SK-N-SH (cell line): ENCODE data around the gene TYSND1. TPM values are rescaled to one million over a fixed set of nuclear protein-coding genes. Genes with fewer than 3 reads are reported as not detected.

Experiments
- CTCF ChIA-PET: fragments of 300-600, 350-600 bp; formaldehyde crosslinking; extraction: SDS; loops from one replicate; lab custom pipeline; 2021; lab: Yijun Ruan, JAX
- POLR2A ChIA-PET: fragments of 350-600 bp; sonication (Branson Sonifier 250); formaldehyde crosslinking; extraction: SDS; loops from one replicate; lab custom pipeline; 2020; ENCODE audit warnings: antibody characterized with exemption, inconsistent platforms; lab: Yijun Ruan, JAX
- DNase-seq: peaks from one replicate; pipeline ENCODE4 v3.0.0; 2012
- H2AFZ ChIP-seq: fragments of 200-600 bp; sonication (generic); 2 replicates; pipeline ENCODE4 v1.8.1; 2016; ENCODE audit warnings: antibody characterized with exemption, mild to moderate bottlenecking, low read depth
- H3F3A ChIP-seq: fragments of 200-600 bp; sonication (generic); replicated peaks from 2 replicates; pipeline ENCODE3; 2016; ENCODE audit warnings: antibody characterized with exemption, mild to moderate bottlenecking; ENCODE audit not compliant: insufficient read depth
- H3K27ac ChIP-seq, 2 experiments: fragments of 200-500 bp in 1 of 2; fragments of 200-600 bp in 1 of 2; sonication (Bioruptor generic) in 1 of 2; sonication (generic), shearing (Covaris generic) in 1 of 2; 2 replicates each; pipeline versions ENCODE4 v1.5.1 to v1.6.1; 2014 to 2016; ENCODE audit warnings: low read depth in 2 of 2, inconsistent platforms in 1 of 2, low read length in 1 of 2, mild to moderate bottlenecking in 1 of 2, mixed read lengths in 1 of 2
- H3K27me3 ChIP-seq: fragments of 200-600 bp; sonication (generic), shearing (Covaris generic); 2 replicates; pipeline ENCODE4 v1.6.1; 2016; ENCODE audit warnings: mixed run types; ENCODE audit not compliant: insufficient read depth
- H3K36me3 ChIP-seq, 2 experiments: fragments of 200-500 bp in 1 of 2; fragments of 200-600 bp in 1 of 2; sonication (Bioruptor generic) in 1 of 2; sonication (generic) in 1 of 2; replicated peaks in 1 of 2; 2 replicates each; pipeline versions ENCODE3 to v1.5.1; 2014 to 2016; ENCODE audit warnings: low read length in 1 of 2, mild to moderate bottlenecking in 1 of 2; ENCODE audit not compliant: insufficient read depth in 2 of 2, control insufficient read depth in 1 of 2
- H3K4me1 ChIP-seq, 2 experiments: fragments of 200-500 bp in 1 of 2; fragments of 200-600 bp in 1 of 2; sonication (Bioruptor generic) in 1 of 2; sonication (generic), shearing (Covaris generic) in 1 of 2; 2 replicates each; pipeline versions ENCODE4 v1.5.1 to v1.6.1; 2014 to 2016; ENCODE audit warnings: low read depth in 1 of 2, low read length in 1 of 2, mixed run types in 1 of 2; ENCODE audit not compliant: insufficient read depth in 2 of 2, control insufficient read depth in 1 of 2
- H3K4me2 ChIP-seq: fragments of 200-600 bp; sonication (generic), shearing (Covaris generic); 2 replicates; pipeline ENCODE4 v1.6.1; 2017; ENCODE audit warnings: mixed run types
- H3K4me3 ChIP-seq, 2 experiments: fragments of 200-500 bp in 1 of 2; fragments of 200-600 bp in 1 of 2; sonication (Bioruptor generic) in 1 of 2; sonication (generic), shearing (Covaris generic) in 1 of 2; 2 replicates each; pipeline versions ENCODE4 v1.5.1 to v1.8.1; 2014 to 2016; ENCODE audit warnings: low read depth in 2 of 2, inconsistent platforms in 1 of 2, low read length in 1 of 2, mild to moderate bottlenecking in 1 of 2, mixed read lengths in 1 of 2, moderate library complexity in 1 of 2
- H3K79me2 ChIP-seq: fragments of 200-600 bp; sonication (generic); 2 replicates; pipeline ENCODE4 v1.8.1; 2017; ENCODE audit warnings: mild to moderate bottlenecking; ENCODE audit not compliant: insufficient read depth
- H3K9ac ChIP-seq: fragments of 200-600 bp; sonication (generic); 2 replicates; pipeline ENCODE4 v1.6.1; 2017; ENCODE audit warnings: mixed run types
- H3K9me2 ChIP-seq: fragments of 200-600 bp; sonication (generic); 2 replicates; pipeline ENCODE4 v1.6.1; 2017; ENCODE audit warnings: mixed run types
- H3K9me3 ChIP-seq: fragments of 200-600 bp; sonication (generic); 2 replicates; pipeline ENCODE4 v1.6.1; 2017; ENCODE audit warnings: mixed run types, mild to moderate bottlenecking, moderate library complexity
- H4K20me1 ChIP-seq: fragments of 200-600 bp; sonication (generic); 2 replicates; pipeline ENCODE4 v1.6.1; 2017; ENCODE audit warnings: mild to moderate bottlenecking, mixed run types; ENCODE audit not compliant: insufficient read depth
- CHD2 ChIP-seq: fragments of 150-350 bp; IDR thresholded peaks from 2 replicates; pipeline ENCODE4 v1.6.1; 2018; ENCODE audit warnings: low read length; ENCODE audit not compliant: partially characterized antibody
- EP300 ChIP-seq, 2 experiments: IDR thresholded peaks; 2 replicates each; pipeline versions ENCODE4 v1.4.0 to v1.6.1; 2012; ENCODE audit warnings: borderline replicate concordance in 1 of 2, low read depth in 1 of 2, low read length in 1 of 2
- FOSL2 ChIP-seq: IDR thresholded peaks from 2 replicates; pipeline ENCODE4 v1.4.0; 2012; ENCODE audit warnings: low read depth, mild to moderate bottlenecking, moderate library complexity, borderline replicate concordance
- FOXJ3 ChIP-seq: sonication (generic); formaldehyde crosslinking; IDR thresholded peaks from 2 replicates; pipeline ENCODE4 v1.5.1; 2020; ENCODE audit warnings: mild to moderate bottlenecking, missing genetic modification reagents
- GABPA ChIP-seq: IDR thresholded peaks from 2 replicates; pipeline ENCODE4 v1.4.0; 2012; ENCODE audit warnings: low read depth, mild to moderate bottlenecking
- GATA2 ChIP-seq: sonication (generic); formaldehyde crosslinking; IDR thresholded peaks from 2 replicates; pipeline ENCODE4 v1.5.0; 2020; ENCODE audit warnings: mild to moderate bottlenecking, missing genetic modification reagents
- MEF2A ChIP-seq: IDR thresholded peaks from 2 replicates; pipeline ENCODE4 v1.4.0; 2012; ENCODE audit warnings: low read depth, borderline replicate concordance
- NFIC ChIP-seq: IDR thresholded peaks from 2 replicates; pipeline ENCODE4 v1.4.0; 2012; ENCODE audit warnings: borderline replicate concordance
- NRF1 ChIP-seq: IDR thresholded peaks from 2 replicates; pipeline ENCODE4 v1.6.1; 2012; ENCODE audit warnings: low read depth, mild to moderate bottlenecking, low read length
- POLR2AphosphoS5 ChIP-seq: IDR thresholded peaks from 2 replicates; pipeline ENCODE4 v1.6.1; 2012; ENCODE audit warnings: low read depth, low read length
- RAD21 ChIP-seq: IDR thresholded peaks from 2 replicates; pipeline ENCODE4 v1.6.1; 2012; ENCODE audit warnings: mild to moderate bottlenecking, low read length
- RCOR1 ChIP-seq: fragments of 150-350 bp; IDR thresholded peaks from 2 replicates; pipeline ENCODE4 v1.6.1; 2017; ENCODE audit warnings: antibody characterized with exemption, low read length
- RFX5 ChIP-seq: IDR thresholded peaks from 2 replicates; pipeline ENCODE4 v1.6.1; 2012; ENCODE audit warnings: mild to moderate bottlenecking, improper control_type of control experiment, low read length
- RXRA ChIP-seq: IDR thresholded peaks from 2 replicates; pipeline ENCODE4 v1.4.0; 2012; ENCODE audit warnings: low read depth, mild to moderate bottlenecking, borderline replicate concordance
- SIN3A ChIP-seq: IDR thresholded peaks from 2 replicates; pipeline ENCODE4 v1.6.1; 2012; ENCODE audit warnings: low read depth, mild to moderate bottlenecking, low read length, moderate library complexity, borderline replicate concordance
- SMC3 ChIP-seq: IDR thresholded peaks from 2 replicates; pipeline ENCODE4 v1.6.1; 2012; ENCODE audit warnings: low read depth, low read length, improper control_type of control experiment
- TAF1 ChIP-seq: IDR thresholded peaks from 2 replicates; pipeline ENCODE4 v1.6.1; 2012; ENCODE audit warnings: low read depth, mild to moderate bottlenecking, low read length, moderate library complexity, borderline replicate concordance
- TCF12 ChIP-seq: IDR thresholded peaks from 2 replicates; pipeline ENCODE4 v1.4.0; 2012
- YY1 ChIP-seq: IDR thresholded peaks from 2 replicates; pipeline ENCODE4 v1.4.0; 2012; ENCODE audit warnings: low read depth, mild to moderate bottlenecking
- WGBS: methylation state at CpG from one replicate; pipeline ENCODE4 v1.1.6; 2017; ENCODE audit warnings: low lambda C conversion rate; 5-methylcytosine and 5-hydroxymethylcytosine counted together
- polyA plus RNA-seq, 3 experiments: library from polyadenylated mRNA; depleted of rRNA; stranded (reverse); fragments of >200 nt; gene quantifications; 2 replicates each; pipeline ENCODE4 v1.2.3, GENCODE V29; 2012
- TF ChIP-seq, protein P1 (sequence below): fragments of 200-600 bp; sonication (generic); IDR thresholded peaks from 2 replicates; pipeline ENCODE4 v1.6.1; 2017; ENCODE audit warnings: antibody characterized with exemption, mild to moderate bottlenecking, moderate library complexity
- TF ChIP-seq, protein P2 (sequence below): IDR thresholded peaks from 2 replicates; pipeline ENCODE4 v1.4.0; 2012; ENCODE audit warnings: low read depth, borderline replicate concordance
- TF ChIP-seq, protein P3 (sequence below): fragments of 150-350 bp; IDR thresholded peaks from 2 replicates; pipeline ENCODE4 v1.6.1; 2016; ENCODE audit warnings: mild to moderate bottlenecking, low read depth, low read length
- TF ChIP-seq, protein P4 (sequence below): IDR thresholded peaks from 2 replicates; pipeline ENCODE4 v1.4.0; 2012; ENCODE audit warnings: low read depth

The TYSND1 gene
- polyA plus RNA-seq, 1 of the 3 experiments (the other 2 are of a cell fraction): 7.4 TPM

DNA sequence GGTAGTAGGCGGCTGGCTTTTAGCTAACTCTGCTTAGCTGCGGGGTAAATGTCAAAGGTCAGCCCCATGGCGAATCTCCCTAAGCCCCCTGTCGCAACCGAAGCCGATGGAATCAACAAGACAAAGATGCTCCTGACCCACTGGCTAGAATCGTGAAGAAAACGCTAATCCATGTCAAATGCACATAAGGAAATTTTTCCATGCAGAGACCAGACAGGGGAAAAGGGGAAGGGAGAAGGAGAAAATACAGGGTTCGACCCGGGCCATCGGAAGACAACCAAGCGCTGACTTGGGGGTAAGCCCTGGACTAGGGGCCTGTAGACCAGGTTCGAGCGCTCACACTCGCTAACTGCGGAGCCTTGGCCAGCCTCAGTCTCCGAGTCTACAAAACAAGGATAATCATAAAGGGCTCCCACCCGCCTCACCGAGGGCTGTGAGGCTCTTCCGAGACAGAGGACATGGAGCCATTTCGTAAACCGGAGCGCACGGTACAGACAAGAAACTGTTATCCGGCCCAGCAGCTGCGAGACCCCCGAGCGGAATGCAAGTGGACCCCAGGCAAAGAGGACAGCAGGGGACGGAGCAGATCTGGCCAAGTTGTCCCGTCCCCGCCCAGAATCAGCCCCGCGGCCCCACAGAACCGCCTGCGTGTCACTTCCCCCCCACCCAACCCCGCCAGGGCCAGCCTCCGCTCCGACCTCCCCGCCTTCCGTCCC lies 23.3 kb upstream of the TYSND1 start:
- Histone ChIP-seq H4K20me1 (peaks cover 48% of the 10 kb centered on the region), H3K27ac (peak overlapping the region; percentile 69 to 88), H3K27me3 (no peaks in the 10 kb centered on the region), H3K9ac (peak overlapping the region; percentile 84), H3K4me3 (peak overlapping the region; percentile 86 to 92)
- TF ChIP-seq SMC3 (no peak), GABPA (no peak), YY1 (no peak), RCOR1 (no peak), RAD21 (no peak), RFX5 (no peak), TCF12 (no peak), MEF2A (no peak), RXRA (no peak), SIN3A (no peak), NRF1 (no peak)
- TF ChIP-seq, all 33 proteins: peak for 0
- no peaks in the 10 kb centered on the region for H3K9me2 ChIP-seq
- ChIA-PET POLR2A (interaction anchor here (0.6 to 1.6 kb wide), 9 partner anchors 14 to 212 kb away, joined by 3 to 10 read pairs (median 4); partner anchors contain the start of gene TYSND1), CTCF (interaction anchor here (0.6 to 1.8 kb wide), 2 partner anchors 23 to 54 kb away, joined by 3 to 8 read pairs; partner anchors contain the start of gene TYSND1)
- H3K79me2 ChIP-seq: peaks cover 55% of the 10 kb centered on the region
- peaks cover 17 to 30% of the 10 kb centered on the region in 2 experiments for H3K36me3 ChIP-seq
- H3K4me2 ChIP-seq: peak overlapping the region; percentile 88
- peaks cover 10% of the 10 kb centered on the region for H3F3A ChIP-seq
- DNase-seq: peak; percentile 41
- under 1% methylated on average over 26 of the region's 40 CpGs for WGBS
- H3K4me1 ChIP-seq: peaks cover 0 to 5% of the 10 kb centered on the region in 2 experiments; a peak in 2 of 4 replicates
- H3K9me3 ChIP-seq: no peaks in the 10 kb centered on the region
- H2AFZ ChIP-seq: no peak overlapping the region

DNA sequence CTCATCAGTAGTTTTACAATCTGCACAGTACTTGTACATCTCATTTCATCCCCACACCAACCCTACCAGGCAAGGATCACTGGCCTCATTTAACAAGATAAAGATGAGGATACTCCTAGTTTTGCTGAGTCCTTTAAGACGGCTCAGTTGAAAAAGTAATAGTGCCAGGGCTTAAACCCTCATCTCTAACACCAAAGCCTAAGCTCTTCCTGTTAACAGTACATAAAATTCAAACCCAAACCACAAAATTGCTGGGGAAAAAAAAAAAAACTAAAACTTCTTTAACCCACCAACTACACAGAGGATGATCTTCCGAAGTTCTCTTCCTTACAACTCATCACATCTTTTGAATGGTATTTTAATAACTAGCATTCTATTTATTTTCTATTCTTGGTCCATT lies 22.5 kb upstream of the TYSND1 start:
- CTCF ChIA-PET: interaction anchor here (0.6 to 2.7 kb wide), 2 partner anchors 22 to 23 kb away, joined by 3 to 18 read pairs; partner anchors contain the start of gene TYSND1
- POLR2A ChIA-PET: no interaction called here
- Histone ChIP-seq H3K4me3 (peak overlapping the region; percentile 86 to 92), H3K36me3 (peaks cover 21 to 37% of the 10 kb centered on the region in 2 experiments), H3K27me3 (no peaks in the 10 kb centered on the region), H3K4me2 (peak overlapping the region; percentile 88), H3F3A (peaks cover 10% of the 10 kb centered on the region), H3K9me2 (no peaks in the 10 kb centered on the region), H2AFZ (no peak overlapping the region), H3K27ac (no peak overlapping the region), H3K9me3 (no peaks in the 10 kb centered on the region), H4K20me1 (peaks cover 56% of the 10 kb centered on the region), H3K4me1 (peaks cover 0 to 5% of the 10 kb centered on the region in 2 experiments; a peak in 2 of 4 replicates), H3K79me2 (peaks cover 63% of the 10 kb centered on the region), H3K9ac (peak overlapping the region; percentile 84)
- no peak for DNase-seq
- WGBS: 40% methylated on average over 2 of the region's 2 CpGs
- TF ChIP-seq GATA2 (CRISPR knock-in tag): no peak
- TF ChIP-seq, protein P1, sequence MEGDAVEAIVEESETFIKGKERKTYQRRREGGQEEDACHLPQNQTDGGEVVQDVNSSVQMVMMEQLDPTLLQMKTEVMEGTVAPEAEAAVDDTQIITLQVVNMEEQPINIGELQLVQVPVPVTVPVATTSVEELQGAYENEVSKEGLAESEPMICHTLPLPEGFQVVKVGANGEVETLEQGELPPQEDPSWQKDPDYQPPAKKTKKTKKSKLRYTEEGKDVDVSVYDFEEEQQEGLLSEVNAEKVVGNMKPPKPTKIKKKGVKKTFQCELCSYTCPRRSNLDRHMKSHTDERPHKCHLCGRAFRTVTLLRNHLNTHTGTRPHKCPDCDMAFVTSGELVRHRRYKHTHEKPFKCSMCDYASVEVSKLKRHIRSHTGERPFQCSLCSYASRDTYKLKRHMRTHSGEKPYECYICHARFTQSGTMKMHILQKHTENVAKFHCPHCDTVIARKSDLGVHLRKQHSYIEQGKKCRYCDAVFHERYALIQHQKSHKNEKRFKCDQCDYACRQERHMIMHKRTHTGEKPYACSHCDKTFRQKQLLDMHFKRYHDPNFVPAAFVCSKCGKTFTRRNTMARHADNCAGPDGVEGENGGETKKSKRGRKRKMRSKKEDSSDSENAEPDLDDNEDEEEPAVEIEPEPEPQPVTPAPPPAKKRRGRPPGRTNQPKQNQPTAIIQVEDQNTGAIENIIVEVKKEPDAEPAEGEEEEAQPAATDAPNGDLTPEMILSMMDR: no peak
- TF ChIP-seq, protein P2, sequence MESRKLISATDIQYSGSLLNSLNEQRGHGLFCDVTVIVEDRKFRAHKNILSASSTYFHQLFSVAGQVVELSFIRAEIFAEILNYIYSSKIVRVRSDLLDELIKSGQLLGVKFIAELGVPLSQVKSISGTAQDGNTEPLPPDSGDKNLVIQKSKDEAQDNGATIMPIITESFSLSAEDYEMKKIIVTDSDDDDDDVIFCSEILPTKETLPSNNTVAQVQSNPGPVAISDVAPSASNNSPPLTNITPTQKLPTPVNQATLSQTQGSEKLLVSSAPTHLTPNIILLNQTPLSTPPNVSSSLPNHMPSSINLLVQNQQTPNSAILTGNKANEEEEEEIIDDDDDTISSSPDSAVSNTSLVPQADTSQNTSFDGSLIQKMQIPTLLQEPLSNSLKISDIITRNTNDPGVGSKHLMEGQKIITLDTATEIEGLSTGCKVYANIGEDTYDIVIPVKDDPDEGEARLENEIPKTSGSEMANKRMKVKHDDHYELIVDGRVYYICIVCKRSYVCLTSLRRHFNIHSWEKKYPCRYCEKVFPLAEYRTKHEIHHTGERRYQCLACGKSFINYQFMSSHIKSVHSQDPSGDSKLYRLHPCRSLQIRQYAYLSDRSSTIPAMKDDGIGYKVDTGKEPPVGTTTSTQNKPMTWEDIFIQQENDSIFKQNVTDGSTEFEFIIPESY: no peak
- no peak for TF ChIP-seq CHD2
- no peak for TF ChIP-seq RXRA
- TF ChIP-seq, protein P3, sequence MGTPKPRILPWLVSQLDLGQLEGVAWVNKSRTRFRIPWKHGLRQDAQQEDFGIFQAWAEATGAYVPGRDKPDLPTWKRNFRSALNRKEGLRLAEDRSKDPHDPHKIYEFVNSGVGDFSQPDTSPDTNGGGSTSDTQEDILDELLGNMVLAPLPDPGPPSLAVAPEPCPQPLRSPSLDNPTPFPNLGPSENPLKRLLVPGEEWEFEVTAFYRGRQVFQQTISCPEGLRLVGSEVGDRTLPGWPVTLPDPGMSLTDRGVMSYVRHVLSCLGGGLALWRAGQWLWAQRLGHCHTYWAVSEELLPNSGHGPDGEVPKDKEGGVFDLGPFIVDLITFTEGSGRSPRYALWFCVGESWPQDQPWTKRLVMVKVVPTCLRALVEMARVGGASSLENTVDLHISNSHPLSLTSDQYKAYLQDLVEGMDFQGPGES: no peak
- no peak for TF ChIP-seq FOSL2
- no peak for TF ChIP-seq YY1
- no peak for TF ChIP-seq TAF1
- no peak for TF ChIP-seq NRF1
- no peak for TF ChIP-seq RAD21
- TF ChIP-seq POLR2AphosphoS5: no peak
- no peak for TF ChIP-seq NFIC
- no peak for TF ChIP-seq EP300 (IDR thresholded peaks at IDR 0.05; ENCODE audit: borderline replicate concordance in 1 of 2, low read depth in 1 of 2, low read length in 1 of 2)
- TF ChIP-seq, protein P4, sequence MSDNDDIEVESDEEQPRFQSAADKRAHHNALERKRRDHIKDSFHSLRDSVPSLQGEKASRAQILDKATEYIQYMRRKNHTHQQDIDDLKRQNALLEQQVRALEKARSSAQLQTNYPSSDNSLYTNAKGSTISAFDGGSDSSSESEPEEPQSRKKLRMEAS: no peak
- TF ChIP-seq SMC3: no peak
- TF ChIP-seq FOXJ3 (CRISPR knock-in tag): no peak
